ENCODE results near the gene THAP7. TPM values are rescaled to one million over a fixed set of nuclear protein-coding genes. Genes with fewer than 3 reads are reported as not detected.

THAP7 gene
- total RNA-seq, 1 donor from 2014 or later = 12.2 TPM

DNA sequence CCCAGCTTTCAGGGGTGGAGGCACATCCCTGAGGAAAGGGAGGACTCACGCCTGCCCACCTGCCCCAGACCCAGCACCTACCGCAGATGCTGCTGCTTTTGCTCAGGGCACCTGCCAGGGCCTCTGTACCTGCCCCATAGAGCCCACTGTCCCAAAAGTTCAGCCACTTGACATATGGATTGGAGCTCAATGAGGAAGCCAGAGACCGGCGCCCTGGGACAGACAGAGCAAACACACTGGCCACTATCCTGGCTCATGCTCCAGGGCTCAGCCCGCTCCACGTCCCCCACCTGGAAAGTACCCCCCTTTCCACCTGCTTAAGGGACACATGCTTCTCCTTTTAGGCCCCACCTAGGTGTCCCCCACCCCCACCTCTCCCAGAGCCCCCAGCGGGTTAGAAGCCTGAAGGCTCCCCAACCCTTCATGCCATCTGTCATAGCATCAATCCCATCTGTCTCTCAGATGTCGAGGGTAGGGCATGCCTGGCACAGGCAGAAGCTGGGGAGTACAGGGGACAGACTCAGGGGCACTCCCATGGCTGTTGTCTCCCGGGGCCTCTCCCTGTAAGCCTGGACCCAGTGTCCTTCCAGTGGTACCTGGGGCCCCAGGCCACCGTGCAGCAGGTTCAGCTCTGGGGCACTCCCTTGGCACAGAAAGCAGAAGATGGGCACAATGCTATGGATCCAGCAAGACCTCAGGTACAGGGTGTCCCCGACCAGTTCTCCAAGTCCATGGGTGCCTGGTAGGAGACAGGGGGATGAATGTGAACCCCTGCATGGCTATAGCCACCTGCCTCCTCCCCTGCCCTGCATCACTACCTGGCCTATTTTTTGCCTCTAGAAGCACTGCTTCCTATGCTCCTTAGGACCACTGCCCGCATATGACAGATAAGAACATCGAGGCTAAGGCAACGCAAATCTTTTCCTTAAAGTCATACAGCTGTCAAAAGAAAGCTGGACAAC, 10.8 kb upstream of the THAP7 start:
- no peak overlapping the region for H2AFZ ChIP-seq (ENCODE audit: low read depth, low read length)
- H3K36me3 ChIP-seq (ENCODE audit: insufficient read depth, low read length) = no peaks in the 10 kb centered on the region
- Mint-ChIP-seq H3K4me1 (ENCODE audit: low read depth, unreplicated experiment) (peaks cover 8% of the 10 kb centered on the region), H3K4me3 (ENCODE audit: unreplicated experiment) (peak overlapping the region; percentile 78), H3K27me3 (ENCODE audit: low read depth, unreplicated experiment) (peaks cover 14% of the 10 kb centered on the region), H3K27ac (ENCODE audit: unreplicated experiment) (no peak overlapping the region), H3K9me3 (ENCODE audit: unreplicated experiment) (no peaks in the 10 kb centered on the region), H3K36me3 (ENCODE audit: low read depth, unreplicated experiment) (peaks cover 3% of the 10 kb centered on the region)
- no peak for DNase-seq (ENCODE audit: low read depth)
- no peak overlapping the region for H3K27ac ChIP-seq (ENCODE audit: low read depth, low read length)
- H3K9ac ChIP-seq (ENCODE audit: low read length) = no peak overlapping the region
- no peaks in the 10 kb centered on the region for H3K27me3 ChIP-seq (ENCODE audit: insufficient read depth, low read length)
- no peak overlapping the region for H3K4me2 ChIP-seq (ENCODE audit: low read length)
- peaks cover 21% of the 10 kb centered on the region for H3K4me1 ChIP-seq (ENCODE audit: insufficient read depth, low read length)
- no peaks in the 10 kb centered on the region for H4K20me1 ChIP-seq (ENCODE audit: insufficient read depth, low read length)
- no peak for FAIRE-seq
- H3K79me2 ChIP-seq (ENCODE audit: insufficient read depth, low read length) = no peaks in the 10 kb centered on the region
- no peak for TF ChIP-seq EZH2 (IDR thresholded peaks at IDR 0.05; ENCODE audit: insufficient read depth, low read length)
- TF ChIP-seq, protein P1, sequence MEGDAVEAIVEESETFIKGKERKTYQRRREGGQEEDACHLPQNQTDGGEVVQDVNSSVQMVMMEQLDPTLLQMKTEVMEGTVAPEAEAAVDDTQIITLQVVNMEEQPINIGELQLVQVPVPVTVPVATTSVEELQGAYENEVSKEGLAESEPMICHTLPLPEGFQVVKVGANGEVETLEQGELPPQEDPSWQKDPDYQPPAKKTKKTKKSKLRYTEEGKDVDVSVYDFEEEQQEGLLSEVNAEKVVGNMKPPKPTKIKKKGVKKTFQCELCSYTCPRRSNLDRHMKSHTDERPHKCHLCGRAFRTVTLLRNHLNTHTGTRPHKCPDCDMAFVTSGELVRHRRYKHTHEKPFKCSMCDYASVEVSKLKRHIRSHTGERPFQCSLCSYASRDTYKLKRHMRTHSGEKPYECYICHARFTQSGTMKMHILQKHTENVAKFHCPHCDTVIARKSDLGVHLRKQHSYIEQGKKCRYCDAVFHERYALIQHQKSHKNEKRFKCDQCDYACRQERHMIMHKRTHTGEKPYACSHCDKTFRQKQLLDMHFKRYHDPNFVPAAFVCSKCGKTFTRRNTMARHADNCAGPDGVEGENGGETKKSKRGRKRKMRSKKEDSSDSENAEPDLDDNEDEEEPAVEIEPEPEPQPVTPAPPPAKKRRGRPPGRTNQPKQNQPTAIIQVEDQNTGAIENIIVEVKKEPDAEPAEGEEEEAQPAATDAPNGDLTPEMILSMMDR (IDR thresholded peaks at IDR 0.05; ENCODE audit: insufficient read depth, low read depth, low read length) = no peak
- H3K4me3 ChIP-seq (ENCODE audit: insufficient read depth, low read depth, low read length) = no peak overlapping the region
- H3K9me3 ChIP-seq (ENCODE audit: insufficient read depth, low read depth, low read length) = no peaks in the 10 kb centered on the region

DNA sequence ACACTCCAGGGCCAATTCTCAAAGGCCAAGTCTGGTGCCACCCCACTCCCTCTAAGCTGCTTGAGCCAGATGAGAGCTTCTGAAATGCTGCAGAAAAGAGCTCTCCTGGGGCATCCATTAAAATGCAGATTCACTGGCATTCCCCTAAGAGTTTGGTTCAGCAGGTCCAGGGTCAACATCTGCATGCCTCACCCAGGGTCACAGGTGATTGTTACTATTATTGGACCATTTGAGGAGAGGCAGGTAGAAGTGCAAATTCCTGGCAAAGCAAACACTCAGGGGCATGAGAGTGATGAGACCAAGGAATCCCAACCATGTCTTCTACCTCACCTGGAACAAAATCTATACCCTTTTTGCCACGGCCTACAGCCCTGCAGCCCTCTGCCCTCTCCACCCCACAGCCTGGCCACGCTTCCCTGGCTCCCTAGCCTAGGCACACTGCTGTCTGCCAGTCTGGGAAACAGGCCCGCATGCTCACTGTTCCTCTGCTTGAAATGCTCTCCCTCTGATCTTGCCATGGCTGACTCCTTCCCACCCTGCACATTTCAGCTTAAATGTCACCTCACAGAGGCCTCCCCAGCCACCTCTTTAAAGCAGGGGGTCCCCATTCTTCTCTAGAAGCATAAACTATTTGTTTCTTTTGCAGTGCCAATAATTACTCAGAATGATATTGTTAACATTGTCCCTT, 8.7 kb upstream of the THAP7 start:
- no peak for TF ChIP-seq EZH2 (IDR thresholded peaks at IDR 0.05; ENCODE audit: insufficient read depth, low read length)
- TF ChIP-seq, protein P1 (IDR thresholded peaks at IDR 0.05; ENCODE audit: insufficient read depth, low read depth, low read length) = no peak

More for the DNA sequence above, 8.7 kb upstream of the THAP7 start:
- H3K36me3 Mint-ChIP-seq (ENCODE audit: low read depth, unreplicated experiment) = no peaks in the 10 kb centered on the region
- Histone ChIP-seq H3K4me2 (ENCODE audit: low read length) (no peak overlapping the region), H3K27ac (ENCODE audit: low read depth, low read length) (no peak overlapping the region), H3K27me3 (ENCODE audit: insufficient read depth, low read length) (no peaks in the 10 kb centered on the region), H3K79me2 (ENCODE audit: insufficient read depth, low read length) (no peaks in the 10 kb centered on the region), H3K4me3 (ENCODE audit: insufficient read depth, low read depth, low read length) (no peak overlapping the region), H3K4me1 (ENCODE audit: insufficient read depth, low read length) (peaks cover 19% of the 10 kb centered on the region), H4K20me1 (ENCODE audit: insufficient read depth, low read length) (no peaks in the 10 kb centered on the region), H3K9me3 (ENCODE audit: insufficient read depth, low read depth, low read length) (no peaks in the 10 kb centered on the region), H2AFZ (ENCODE audit: low read depth, low read length) (no peak overlapping the region), H3K9ac (ENCODE audit: low read length) (no peak overlapping the region), H3K36me3 (ENCODE audit: insufficient read depth, low read length) (no peaks in the 10 kb centered on the region)
- no peak overlapping the region for H3K27ac Mint-ChIP-seq (ENCODE audit: unreplicated experiment)
- H3K4me3 Mint-ChIP-seq (ENCODE audit: unreplicated experiment) = no peak overlapping the region
- FAIRE-seq = no peak
- peaks cover 8% of the 10 kb centered on the region for H3K4me1 Mint-ChIP-seq (ENCODE audit: low read depth, unreplicated experiment)
- peaks cover 5% of the 10 kb centered on the region for H3K27me3 Mint-ChIP-seq (ENCODE audit: low read depth, unreplicated experiment)
- H3K9me3 Mint-ChIP-seq (ENCODE audit: unreplicated experiment) = no peaks in the 10 kb centered on the region
- no peak for DNase-seq (ENCODE audit: low read depth)
